GM19452 (cell line): ENCODE data around the gene IL27RA.

Experiments
- ATAC-seq: cut with Tn5 transposase; IDR thresholded peaks from one replicate; pipeline ENCODE4 v1.9.1; 2021; ENCODE audit not compliant: unreplicated experiment

IL27RA gene

DNA sequence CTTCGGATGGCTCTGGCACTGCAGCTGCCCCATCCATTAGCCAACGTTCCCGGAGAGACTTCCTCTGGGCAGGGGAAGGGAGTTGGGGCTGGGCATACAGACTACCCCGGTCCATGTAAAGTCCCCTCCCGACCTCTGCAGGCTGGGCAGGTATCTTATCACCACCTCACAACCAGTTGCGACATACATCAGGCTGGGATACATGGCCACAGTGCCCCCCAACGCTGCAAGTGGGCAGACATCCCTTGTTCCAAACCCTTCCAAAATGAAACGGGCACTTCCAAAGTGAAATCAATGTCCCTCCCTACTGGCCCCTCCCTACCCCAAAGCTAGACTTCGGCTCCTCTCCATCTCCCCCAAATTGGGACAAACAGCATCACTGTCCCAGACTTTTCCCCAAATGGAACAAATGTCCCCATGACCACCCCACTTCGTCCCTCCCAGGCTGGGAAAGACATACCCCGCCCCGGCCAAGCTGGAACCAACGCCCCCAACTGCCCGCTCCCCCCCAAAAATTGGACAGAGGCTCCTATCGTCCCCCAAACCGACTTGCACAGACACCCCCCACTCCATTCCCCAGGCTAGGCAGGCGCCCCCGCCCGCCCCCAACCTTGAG lies 25.3 kb downstream of the IL27RA start:
- no peak for ATAC-seq

DNA sequence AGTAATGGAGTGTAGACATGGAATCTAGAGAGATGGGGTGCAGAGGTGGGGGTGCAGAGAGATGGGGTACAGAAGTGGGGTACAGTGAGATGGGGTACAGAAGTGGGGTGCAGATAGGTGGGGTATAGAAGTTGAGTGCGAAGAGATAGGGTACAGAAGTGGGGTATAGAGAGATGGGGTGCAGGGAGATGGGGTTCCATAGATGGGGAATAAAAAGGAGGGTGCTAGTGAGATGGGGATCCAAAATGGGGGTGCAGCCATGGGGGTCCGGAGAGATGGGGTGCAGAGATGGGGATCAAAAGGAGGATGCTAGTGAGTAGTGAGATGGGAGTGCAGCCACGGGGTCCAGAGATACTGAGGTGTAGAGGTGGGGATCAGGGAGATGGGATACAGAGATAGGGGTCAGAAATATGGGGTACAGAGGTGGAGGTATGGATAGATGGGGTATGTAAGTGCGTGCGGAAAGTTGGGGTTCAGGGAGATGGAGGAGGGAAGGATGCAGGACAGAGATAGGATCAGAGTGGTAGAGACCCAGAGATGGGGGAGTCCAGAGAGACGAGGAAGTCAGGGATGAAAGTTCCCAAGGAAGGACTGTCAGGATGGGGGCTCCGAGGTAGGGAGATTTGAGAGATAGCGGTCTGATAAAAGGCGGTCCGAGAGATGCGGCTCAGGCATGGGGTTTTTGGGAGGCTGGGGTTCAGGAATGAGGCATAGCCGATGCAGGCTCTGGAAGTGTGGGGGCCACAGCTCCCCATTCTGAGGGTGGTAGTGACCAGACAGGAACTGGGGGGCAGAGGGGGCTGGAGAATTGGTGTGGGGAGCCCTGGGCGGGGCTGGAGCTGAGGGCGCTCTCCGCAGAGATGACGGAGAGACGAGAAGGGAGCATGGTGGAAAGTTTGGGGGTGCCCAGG lies 26.9 kb downstream of the IL27RA start:
- no peak for ATAC-seq

DNA sequence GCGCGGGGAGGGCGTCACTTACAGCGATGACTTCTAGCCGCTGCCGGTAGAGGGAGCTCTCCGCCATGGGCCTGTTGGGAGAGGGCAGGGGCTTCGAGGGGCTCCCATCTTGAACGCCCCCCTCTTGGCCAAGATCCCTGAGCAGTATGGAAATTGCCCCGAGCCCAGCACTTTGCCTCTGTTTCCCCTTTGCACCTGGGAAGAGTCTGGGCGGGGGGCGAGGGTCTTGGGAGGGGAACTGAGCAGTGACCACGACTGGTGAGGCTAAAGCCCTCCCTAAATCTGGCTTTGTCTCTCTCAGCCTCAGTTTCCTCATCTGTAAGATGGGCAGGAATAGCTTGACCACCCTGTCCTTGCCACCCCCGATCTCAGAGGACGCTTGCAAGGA lies 27.5 kb downstream of the IL27RA start:
- ATAC-seq, result no peak

DNA sequence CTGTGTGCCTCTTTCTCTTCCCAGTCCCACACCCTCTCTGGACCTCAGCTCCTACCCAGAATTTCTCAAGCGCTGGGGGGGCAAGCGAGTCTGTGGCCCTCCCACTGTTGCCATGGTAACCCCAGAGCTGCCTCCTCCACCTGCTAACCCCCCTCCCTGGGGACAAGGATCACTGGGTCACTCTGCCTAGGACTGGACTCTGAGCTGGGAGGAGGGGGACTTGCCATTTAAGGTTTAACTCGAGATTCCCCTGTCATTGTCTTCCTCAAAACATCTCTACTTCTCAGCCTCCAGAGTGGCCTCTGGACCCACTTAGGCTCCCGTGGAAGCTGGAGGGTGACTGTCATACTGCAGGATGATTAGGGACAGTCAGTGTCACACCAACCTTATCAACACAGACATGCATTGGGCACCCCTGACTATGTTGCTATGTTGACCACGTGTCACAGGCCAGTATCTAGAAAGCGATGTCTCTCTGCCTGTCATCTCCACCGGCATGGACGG lies 28.1 kb downstream of the IL27RA start:
- ATAC-seq, result no peak

DNA sequence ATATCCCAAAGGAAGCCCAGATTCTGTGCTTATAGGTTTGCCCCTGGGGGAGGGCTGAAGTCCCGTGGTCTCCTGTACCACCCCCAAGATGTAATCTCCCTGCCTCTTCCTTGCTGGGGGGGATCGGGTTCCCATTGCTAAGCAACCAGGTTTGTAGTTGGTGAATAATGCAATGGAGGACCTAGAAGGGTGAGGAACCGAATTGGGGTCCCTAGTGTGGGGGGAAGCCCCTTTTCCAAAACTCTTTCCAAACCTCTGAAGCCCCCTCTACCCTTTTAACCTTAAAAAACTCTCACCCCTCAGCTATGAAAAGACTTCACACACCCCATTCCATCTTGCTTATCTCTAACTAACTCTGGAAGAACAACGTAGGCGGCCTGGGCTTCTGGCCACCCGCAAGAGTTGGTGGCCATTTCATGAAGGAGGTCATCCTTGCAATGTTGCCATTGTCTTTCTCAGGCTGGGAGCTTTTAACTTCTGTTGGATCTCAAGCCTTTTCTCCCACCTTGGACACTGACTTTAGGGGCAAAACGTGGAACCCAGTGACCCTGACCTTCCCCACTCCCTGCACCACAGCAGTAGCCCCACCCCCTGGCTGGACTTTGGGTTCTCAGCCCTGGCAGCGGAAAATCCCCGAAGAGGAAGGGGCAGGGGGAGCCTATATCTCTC lies 29.7 kb downstream of the IL27RA start:
- ATAC-seq, result no peak

DNA sequence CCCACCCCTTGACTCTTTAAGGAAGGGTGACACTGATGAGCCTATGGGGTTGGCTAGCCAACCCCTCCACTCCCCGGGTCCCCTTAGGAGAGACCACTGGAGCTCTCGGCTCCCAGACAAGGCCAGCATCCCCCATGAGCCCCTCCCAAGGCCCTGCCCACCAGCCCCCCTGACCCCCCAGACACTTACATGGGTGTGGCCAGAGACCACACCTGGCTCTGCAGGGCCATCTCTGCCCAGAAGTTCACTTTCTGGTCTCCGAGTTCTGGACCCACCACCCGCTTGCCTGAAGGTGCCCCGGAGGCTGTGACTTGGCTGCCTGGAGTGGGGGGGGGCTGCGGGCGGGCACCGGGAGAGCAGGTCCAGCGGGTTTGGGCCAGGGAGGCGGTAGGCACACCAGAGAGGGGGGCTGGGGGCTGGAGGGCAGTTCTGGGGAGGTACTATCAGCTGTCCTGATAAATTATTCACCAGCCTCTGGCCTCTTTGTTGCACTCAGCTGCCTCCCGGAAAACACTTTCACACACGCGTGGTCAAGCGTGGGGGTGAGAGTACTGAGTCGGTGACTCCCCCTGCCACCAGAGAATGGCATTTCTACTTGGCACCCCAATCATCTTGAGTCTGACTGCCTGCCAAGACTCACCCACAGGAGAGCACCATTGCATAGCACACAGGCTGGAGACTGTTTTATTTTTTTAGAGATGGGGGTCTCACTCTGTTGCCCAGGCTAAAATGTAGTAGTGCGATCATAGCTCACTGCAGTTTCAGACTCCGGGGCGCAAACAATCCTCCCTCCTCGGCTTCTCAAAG lies 30.4 kb downstream of the IL27RA start, which contains the start of gene PALM3:
Gene PALM3 (minus strand): TSS at position 326 of the 807 bp plus-strand sequence. CDS start 96 bp downstream, at position 230.
- ATAC-seq, result no peak

DNA sequence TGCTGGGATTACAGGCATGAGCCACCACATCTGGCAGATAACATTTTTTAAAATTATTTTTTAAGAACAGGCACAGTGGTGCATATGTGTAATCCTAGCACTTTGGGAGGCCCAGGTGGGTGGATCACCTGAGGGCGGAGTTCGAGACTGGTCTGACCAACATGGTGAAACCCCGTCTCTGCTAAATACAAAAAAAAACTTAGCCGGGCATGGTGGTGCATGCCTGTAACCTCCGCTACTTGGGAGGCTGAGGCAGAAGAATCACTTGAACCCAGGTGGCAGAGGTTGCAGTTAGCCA lies 30.9 kb downstream of the IL27RA start:
- ATAC-seq, result no peak

DNA sequence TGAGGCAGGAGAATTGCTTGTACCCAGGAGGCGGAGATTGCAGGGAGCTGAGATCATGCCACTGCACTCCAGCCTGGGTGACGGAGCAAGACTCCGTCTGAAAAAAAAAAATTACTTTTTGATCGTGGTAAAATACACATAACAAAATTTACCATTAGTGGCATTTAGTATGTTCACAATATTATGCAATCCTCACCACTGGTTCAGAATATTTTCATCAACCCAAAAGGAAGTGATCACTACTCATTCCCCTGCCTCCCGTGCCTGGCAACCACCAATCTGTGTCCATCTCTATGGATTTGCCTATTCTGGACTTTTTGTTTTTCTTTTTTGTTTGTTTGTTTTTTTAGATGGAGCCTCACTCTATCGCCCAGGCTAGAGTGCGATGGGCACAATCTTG lies 31.5 kb downstream of the IL27RA start:
- no peak for ATAC-seq

DNA sequence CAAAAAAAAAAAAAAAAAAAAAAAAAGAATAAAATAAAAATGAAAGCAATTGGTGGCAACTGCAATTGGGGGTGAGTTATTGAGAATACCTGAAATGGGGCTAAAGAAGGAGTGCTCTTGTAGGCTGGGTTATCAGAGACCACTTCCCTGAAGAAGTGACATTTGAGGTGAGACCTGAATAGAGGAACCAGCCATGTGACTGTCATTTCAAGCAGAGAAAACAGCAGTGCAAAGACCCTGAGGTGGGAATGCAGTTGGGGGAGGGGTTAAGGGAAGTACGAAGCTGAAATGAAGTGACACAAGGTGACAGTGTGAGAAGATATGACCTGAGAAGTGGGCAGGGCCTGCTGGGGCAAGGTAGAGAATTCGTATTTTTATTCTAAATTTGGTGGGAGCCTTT lies 34.6 kb downstream of the IL27RA start:
- ATAC-seq, result no peak

DNA sequence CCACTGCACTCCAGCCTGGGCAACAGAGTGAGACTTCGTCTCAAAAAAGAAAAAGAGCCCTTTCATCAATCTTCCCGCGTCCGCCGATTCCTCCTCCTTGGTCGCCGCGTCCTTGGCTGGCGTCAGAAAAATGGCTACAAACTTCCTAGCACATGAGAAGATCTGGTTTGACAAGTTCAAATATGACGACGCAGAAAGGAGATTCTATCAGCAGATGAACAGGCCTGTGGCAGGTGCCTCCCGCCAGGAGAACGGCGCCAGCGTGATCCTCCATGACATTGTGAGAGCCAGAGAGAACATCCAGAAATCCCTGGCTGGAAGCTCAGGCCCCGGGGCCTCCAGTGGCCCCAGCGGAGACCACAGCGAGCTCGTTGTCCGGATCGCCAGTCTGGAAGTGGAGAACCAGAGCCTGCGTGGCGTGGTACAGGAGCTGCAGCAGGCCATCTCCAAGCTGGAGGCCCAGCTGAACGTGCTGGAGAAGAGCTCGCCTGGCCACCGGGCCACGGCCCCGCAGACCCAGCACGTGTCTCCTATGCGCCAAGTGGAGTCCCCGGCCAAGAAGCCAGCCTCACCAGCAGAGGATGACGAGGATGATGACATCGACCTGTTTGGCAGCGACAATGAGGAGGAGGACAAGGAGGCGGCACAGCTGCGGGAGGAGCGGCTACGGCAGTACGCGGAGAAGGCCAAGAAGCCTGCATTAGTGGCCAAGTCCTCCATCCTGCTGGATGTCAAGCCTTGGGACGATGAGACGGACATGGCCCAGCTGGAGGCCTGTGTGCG lies 38.9 kb downstream of the IL27RA start:
- no peak for ATAC-seq

DNA sequence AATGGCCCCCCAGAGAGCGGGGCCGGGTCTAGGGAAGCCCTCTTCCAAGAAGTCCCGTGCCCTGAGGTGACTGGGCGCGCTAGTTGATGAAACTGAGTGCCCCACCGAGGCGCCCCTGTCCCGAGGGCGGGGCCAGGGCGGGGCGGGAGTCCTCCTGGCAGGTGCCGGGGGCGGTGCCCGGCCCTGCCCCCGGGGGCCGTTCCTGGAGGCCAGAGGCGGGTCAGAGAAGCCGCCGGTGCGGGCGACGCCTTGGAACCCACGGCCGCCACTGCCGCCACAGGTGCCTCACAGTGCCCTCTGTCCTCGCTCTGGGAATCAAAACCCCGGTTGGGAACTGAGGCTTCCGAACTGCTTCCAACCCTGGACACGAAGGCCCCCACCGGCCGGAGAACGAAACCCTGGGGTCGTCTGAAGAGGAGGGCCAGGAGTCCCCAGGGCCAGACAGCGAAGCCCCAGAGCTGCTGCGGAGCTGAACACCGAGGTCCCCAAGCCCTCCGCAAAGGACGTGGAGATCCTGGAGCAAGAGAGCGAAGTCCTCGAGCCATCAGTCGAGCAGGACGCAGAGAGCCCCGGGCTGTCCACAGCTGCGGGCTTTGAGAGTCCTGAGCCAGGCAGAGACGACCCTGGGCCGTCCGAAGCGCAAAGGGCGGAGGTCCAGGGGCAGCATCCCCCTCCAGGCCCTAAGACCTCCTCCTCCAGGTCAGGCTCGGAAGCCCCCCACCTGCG lies 41.1 kb downstream of the IL27RA start, which contains the start of gene MISP3:
Gene MISP3 (plus strand): TSS at position 252 of the 726 bp plus-strand sequence. CDS start 524 bp downstream, outside the sequence.
- ATAC-seq, result no peak

DNA sequence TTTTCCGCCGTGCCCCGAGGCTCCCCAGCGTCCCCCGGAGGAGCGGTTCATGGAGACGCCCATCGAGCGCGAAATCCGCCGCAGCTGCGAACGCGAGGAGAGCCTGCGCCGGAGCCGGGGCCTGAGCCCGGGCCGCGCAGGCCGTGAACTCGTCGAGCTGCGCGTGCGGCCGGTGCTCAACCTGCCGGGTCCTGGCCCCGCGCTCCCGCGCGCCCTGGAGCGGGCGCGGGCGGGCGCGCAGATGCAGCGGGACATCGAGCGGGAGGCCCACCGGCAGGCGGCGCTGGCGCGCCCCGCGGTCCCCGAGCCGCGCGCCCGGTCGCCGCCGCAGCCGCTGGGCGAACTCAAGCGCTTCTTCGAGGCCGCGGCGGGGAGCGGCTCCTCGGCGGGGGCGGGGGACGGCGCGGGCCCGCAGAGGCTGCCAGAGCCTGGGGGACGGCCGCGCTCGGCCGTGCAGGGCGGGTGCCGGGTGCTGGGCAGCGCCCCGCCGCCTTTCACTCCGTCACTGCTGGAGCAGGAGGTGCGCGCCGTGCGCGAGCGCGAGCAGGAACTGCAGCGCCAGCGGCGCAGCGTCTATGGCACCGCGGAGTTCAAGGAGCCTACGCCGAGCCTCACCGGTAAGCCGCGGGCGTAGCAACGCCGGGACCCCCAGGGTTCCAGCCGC lies 41.8 kb downstream of the IL27RA start:
- peak; percentile 47 for ATAC-seq

DNA sequence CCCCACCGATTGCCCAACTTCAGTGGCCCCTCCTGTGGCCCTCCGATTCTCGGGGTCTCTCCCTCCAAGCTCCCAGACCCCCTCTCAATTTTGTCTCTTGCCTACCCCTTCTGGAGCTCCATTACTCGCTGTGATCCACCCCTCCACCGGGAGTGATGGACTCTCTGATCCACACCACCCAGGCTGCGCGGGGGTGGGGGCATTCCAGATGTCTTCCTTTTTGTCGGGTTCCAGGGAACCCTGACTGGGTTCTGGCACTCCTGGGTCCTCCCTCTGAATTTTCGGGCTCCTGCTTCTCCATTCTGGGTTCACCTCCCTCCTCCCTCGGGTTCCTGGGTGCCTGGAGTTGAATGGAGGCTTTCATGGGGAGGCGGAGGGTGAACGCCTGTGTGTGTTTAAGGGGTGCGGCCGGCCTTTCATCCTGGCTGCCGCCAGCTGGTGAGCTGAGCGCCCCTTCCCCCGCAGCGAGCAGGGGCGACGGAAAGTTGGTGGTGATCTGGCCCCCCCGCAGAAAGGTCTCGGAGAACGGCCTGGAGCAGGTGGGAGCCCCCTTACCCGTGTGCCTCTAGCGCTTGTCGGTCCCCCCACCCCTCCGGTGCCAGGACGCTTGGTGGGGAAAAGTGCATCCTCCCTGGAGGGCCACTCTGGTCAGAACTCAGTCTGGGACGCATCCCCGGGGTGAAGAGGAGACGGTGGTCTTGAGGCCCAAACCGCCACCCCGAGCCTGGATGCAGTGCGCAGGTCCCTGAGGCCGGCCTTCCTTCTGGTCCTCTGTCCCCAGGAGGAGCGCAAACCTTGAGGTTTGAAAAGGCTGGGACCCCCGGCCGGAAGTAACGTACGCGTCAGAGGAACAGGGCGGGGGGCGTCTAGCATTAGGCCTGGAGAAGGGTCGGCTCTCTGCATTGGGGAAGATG lies 42.6 kb downstream of the IL27RA start:
- ATAC-seq, result no peak

DNA sequence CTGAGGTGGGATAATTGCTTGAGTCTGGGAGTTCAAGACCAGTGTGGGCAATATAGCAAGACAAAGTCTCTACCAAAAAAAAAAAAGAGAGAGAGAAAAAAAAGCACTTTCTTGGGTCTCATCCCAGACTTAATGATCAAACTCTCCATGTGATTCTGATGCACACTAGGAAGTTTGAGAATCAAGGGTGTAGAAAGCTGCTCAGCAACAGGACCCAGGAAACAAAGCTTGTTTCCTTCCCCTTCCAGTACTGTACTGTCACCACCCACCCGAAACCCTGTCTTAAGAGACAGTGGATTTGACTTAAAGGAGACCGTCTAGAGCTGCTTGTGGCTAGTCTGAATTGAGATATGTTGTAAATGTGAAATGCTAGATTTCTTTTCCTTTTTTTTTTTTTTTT lies 46.8 kb downstream of the IL27RA start:
- no peak for ATAC-seq

DNA sequence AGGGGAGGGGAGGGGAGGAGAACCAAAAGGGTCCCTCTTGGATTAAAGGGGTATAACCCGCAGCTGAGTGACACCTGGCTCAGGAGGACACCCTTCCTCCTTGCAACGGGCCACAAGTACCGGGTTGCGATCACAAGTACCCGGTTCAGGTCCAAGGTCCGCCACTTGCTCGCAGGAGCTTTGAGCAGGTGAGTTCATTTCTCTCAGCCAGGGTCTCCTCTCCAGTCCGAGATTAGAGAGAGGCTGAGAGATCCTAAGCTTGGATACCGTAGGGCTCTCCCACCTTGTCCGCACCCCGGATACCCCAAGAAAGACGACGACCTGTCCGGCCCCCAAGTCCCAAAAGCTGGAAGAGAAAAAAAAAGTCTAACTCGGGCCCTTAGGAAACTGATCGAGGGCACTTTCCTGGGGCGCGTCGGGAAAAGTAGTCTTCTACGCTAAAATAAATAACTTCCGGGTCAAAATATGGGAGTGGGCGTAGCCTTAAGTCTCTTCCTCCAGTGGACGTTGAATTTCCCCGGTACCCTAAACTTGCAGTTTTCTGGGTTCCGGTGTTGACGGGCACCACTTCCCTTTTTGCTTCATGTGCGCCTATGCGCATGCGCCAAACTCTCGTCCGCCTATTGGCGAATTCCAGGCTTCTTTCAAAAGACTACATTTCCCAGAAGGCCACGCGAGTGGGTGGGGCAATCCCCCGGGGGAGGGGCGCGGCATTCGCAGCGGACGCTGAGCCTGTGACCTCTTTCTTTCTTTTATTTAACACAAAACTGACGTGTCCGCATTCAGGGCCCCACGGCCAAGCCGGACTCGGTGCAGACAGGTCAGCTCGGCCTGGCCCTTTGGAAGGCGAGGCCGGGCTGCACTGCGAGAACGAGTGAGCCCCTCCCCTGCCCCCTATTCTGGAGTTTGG lies 49.6 kb downstream of the IL27RA start:
- peak; percentile 78 for ATAC-seq

DNA sequence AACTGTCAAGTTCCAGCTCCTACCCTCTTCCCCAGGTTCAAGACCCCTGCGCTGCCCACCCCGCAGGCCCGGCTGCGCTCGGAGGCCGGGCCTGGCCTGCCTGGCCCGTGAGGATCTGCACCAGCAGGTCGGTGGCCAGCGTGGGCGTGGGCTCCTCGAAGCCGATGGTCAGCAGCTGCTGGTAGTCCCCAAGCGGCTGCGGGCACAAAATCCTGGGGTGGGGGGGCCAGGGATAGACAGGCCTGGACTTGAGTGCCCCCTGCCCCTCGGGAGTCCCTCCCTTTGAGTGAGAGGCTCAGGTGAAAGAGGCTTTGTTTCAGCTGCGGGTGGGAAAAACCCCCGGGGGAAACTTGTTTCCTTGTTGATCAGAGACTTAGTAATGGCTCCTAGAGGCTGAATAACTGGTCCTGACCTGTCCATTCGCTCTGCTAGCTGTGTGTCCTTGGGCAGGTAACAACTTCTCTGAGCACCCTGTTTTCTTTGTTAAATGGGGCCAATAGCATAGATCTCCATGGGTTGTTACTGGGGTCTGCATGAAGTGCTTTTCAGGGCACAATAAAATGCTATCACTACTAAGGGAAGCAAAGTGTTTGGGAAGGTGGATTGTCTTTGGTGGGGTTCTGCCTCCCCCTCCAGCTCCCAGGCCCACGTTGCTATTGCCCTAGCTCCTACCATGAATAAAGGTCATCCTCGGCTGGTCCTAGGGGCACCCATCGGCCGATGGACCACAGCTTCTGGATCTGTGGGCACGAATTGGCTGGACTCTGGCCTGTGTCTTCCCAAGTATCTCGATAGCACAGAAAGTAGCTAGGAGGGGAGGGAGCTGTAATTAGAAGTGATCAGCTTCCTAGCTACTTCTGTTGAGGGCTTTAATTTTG lies 50.5 kb downstream of the IL27RA start:
- ATAC-seq, result peak; percentile 15
